NT2/D1 (cell line): ENCODE data around the gene GLO1.

Experiments
- DNase-seq: peaks from one replicate; pipeline ENCODE4 v3.0.0-alpha.2; 2011; ENCODE audit warnings: low read depth, low spot score
- H3K27me3 ChIP-seq: 2 replicates; pipeline ENCODE4 v1.6.0; 2011; ENCODE audit warnings: mild to moderate bottlenecking; ENCODE audit not compliant: insufficient read length, insufficient read depth
- H3K36me3 ChIP-seq: 2 replicates; pipeline ENCODE4 v1.6.1; 2011; ENCODE audit warnings: mild to moderate bottlenecking, low read length, mixed read lengths; ENCODE audit not compliant: insufficient read depth, insufficient read length
- H3K4me1 ChIP-seq: 2 replicates; pipeline ENCODE4 v1.5.1; 2011; ENCODE audit not compliant: insufficient read depth, insufficient read length
- H3K4me3 ChIP-seq: 2 replicates; pipeline ENCODE4 v1.5.1; 2011; ENCODE audit warnings: low read depth; ENCODE audit not compliant: insufficient read length
- H3K9ac ChIP-seq: 2 replicates; pipeline ENCODE4 v1.6.0; 2011; ENCODE audit warnings: low read depth; ENCODE audit not compliant: insufficient read length
- H3K9me3 ChIP-seq: 2 replicates; pipeline ENCODE4 v1.5.1; 2011; ENCODE audit warnings: mild to moderate bottlenecking, low read length; ENCODE audit not compliant: insufficient read depth
- SUZ12 ChIP-seq: IDR thresholded peaks from 2 replicates; pipeline ENCODE4 v1.6.1; 2011; ENCODE audit not compliant: insufficient read length, insufficient read depth; ENCODE audit errors: extremely low read depth
- YY1 ChIP-seq: IDR thresholded peaks from 2 replicates; pipeline ENCODE4 v1.6.1; 2011; ENCODE audit not compliant: insufficient read length, insufficient read depth
- ZNF274 ChIP-seq: IDR thresholded peaks from 2 replicates; pipeline ENCODE4 v1.6.1; 2011; ENCODE audit warnings: mild to moderate bottlenecking, low read depth, low read length

GLO1 gene

DNA sequence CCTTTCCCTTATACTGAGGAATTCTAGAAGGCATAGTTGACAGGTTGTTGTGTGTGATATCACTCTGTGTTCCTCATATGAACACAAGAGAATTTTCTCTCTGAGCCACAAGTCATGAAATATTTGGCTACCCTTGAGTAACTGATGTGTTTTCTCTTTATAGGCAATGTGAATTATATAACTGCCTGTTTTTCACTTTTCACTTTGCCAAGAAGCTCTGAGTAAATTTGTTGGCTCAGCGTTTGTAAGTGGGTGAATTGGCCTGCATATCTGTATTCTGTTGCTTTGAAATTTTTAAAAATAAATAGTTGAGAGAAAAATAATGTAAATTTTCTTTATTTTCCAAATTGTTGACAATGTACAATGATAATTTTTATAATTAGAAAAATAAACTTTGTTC is 58.0 kb downstream of the GLO1 start:
- peaks cover 2% of the 10 kb centered on the region for H3K4me1 ChIP-seq
- DNase-seq = no peak
- no peak overlapping the region for H3K4me3 ChIP-seq
- no peaks in the 10 kb centered on the region for H3K9me3 ChIP-seq
- no peaks in the 10 kb centered on the region for H3K27me3 ChIP-seq
- H3K9ac ChIP-seq = no peak overlapping the region
- H3K36me3 ChIP-seq = no peaks in the 10 kb centered on the region
- TF ChIP-seq ZNF274 (no peak), YY1 (no peak), SUZ12 (no peak)

DNA sequence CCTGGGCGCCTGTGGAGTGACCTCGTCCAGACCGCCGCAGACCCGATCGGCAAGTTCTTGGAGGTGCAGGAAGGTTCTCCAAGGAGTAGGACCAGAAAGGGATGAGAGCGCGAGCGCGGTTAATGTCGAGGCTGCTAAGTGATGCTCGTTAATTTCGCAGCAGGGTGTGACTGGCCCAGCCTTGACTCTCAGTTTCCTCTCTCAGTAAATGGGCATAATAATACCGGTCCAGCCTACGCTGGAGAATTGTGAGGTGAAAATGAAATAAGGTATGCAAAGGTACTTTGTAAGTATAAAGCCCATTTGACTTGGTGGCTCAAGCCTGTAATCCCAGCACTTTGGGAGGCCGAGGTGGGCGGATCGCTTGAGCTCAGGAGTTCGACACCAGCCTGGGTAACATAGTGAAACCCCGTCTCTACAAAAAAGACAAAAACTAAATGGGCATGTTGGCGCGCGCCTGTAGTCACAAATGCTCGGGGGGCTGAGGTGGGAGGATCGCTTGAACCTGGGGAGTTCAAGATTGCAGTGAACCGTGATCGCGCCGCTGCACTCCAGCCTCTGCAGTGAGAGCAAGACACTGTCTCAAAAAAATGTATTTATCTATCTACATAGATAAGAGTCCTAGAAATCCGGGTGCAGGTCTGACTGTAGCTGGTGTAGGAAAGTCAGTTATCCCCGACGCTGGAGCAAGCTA is 62.6 kb downstream of the GLO1 start:
- Histone ChIP-seq H3K9me3 (no peaks in the 10 kb centered on the region), H3K4me3 (peak overlapping the region; percentile 68), H3K36me3 (no peaks in the 10 kb centered on the region), H3K27me3 (peaks cover 11% of the 10 kb centered on the region), H3K9ac (peak overlapping the region; percentile 87), H3K4me1 (no peaks in the 10 kb centered on the region)
- peak; percentile 16 for DNase-seq
- TF ChIP-seq SUZ12 = no peak
- TF ChIP-seq YY1 = no peak
- TF ChIP-seq ZNF274 = no peak

DNA sequence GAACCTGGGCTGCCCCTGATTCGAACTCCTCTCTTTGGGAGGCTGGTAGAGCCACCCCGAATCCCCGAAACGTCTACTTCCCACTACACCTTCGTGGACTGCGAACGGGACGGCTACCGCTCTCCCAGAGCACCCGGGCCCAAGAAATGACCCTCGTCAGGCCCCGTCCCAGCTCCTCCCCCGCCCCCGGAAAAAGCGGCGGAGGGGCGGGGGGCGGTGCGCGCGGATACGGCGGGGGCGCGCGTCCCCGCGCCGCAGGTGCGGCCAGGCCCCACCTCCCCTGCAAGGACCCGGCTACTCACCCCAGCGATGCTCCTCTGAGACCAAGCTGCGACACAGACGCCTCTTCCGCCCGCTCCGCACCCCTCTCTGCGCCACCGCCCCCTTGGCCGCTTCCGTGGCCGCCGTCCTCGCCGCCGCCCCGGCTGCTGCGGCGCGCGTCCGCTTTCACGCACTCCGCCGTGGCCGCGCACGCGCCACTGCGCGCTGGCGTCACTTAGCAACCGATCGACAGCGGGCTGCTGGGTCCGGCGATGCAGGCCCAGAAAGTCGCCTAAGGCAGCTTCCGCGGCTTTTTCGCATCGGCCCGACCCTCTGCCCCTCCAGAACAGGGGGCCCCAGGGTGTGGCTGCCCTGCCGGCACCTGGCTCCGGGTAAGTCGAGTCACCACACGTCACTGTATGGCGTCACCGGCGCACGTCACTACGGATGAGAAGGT is 63.3 kb downstream of the GLO1 start, which contains the start of gene BTBD9:
Gene BTBD9 (minus strand): TSS at position 432 of the 718 bp plus-strand sequence.
- Histone ChIP-seq H3K27me3 (peaks cover 11% of the 10 kb centered on the region), H3K36me3 (no peaks in the 10 kb centered on the region), H3K9me3 (no peaks in the 10 kb centered on the region), H3K4me3 (peak within 1 kb of the TSS; percentile 68), H3K9ac (peak within 1 kb of the TSS; percentile 87), H3K4me1 (no peaks in the 10 kb centered on the region)
- TF ChIP-seq SUZ12 = no peak
- TF ChIP-seq ZNF274 = no peak
- TF ChIP-seq YY1 = no peak
- peak; percentile 50 for DNase-seq

DNA sequence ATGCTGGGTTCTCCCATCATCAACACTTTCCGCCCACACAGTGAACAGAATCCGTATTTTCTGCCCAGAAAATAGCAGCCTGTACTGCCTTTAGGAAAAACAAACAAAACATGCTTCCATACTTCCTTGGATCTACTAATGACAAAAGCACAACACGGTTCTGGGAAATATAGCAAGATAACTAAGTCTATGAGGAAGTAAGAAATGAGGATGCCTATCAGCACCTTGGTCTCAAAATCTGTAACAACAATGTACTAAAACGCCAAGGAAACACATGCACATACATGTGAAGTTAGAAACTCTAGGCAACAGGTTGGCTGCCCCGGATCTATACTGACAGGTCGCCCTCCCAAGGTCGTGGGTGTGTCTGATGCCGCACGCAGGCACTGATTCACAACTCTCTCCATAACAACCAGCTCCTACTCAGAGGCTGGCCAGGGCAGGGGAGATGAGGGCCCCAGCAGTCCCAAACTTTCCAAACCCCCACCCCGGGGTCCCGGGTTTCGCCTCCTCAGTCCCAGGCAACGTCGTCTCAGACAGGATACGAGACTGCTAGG is 63.9 kb downstream of the GLO1 start:
- no peaks in the 10 kb centered on the region for H3K36me3 ChIP-seq
- H3K9ac ChIP-seq = peak overlapping the region; percentile 87
- H3K4me1 ChIP-seq = no peaks in the 10 kb centered on the region
- no peak for TF ChIP-seq YY1
- TF ChIP-seq ZNF274 = no peak
- TF ChIP-seq SUZ12 = no peak
- peaks cover 11% of the 10 kb centered on the region for H3K27me3 ChIP-seq
- H3K9me3 ChIP-seq = no peaks in the 10 kb centered on the region
- H3K4me3 ChIP-seq = peak overlapping the region; percentile 68
- no peak for DNase-seq

DNA sequence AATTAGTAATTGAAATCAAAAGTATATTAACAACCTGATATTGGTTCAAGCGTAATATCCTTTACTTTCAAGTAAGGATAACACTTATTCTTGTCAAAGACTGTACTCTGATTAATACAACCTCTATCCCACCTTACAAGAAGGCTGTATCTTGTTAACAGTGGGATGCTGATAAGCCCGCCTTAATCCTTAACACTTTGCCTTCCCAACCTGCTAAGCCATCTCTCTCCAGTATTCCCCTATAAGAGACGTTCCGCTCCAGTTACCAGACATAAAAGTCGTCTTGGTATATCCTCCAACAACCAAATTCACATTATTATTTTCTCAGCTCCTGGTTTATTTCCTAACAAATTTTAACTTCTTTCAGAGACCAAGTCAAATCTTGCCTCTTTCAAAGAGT is 65.2 kb downstream of the GLO1 start:
- Histone ChIP-seq H3K36me3 (no peaks in the 10 kb centered on the region), H3K9me3 (no peaks in the 10 kb centered on the region), H3K9ac (no peak overlapping the region), H3K4me3 (no peak overlapping the region), H3K4me1 (no peaks in the 10 kb centered on the region), H3K27me3 (peaks cover 11% of the 10 kb centered on the region)
- no peak for DNase-seq
- no peak for TF ChIP-seq ZNF274
- no peak for TF ChIP-seq YY1
- no peak for TF ChIP-seq SUZ12

DNA sequence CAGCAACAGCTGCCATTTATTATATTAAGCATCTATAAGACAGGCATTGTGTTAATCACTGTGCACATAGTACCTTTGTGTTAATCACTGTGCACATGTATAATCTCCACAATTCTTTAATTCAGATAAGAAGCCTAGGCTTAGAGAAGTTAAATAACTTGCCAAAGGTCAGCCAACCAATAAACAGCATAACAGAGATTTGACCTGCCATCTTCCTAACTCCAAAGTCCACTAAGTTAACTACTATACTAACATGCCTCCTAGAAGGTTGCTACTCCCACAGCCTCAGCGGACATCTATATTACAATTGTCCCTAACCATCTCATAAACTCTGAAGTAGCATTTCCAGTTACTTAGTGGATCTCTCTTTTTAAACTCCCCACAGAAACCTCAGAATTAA is 66.9 kb downstream of the GLO1 start:
- Histone ChIP-seq H3K4me3 (no peak overlapping the region), H3K27me3 (peaks cover 11% of the 10 kb centered on the region), H3K4me1 (no peaks in the 10 kb centered on the region), H3K36me3 (no peaks in the 10 kb centered on the region), H3K9me3 (no peaks in the 10 kb centered on the region), H3K9ac (no peak overlapping the region)
- DNase-seq = no peak
- TF ChIP-seq SUZ12 (no peak), YY1 (no peak), ZNF274 (no peak)

DNA sequence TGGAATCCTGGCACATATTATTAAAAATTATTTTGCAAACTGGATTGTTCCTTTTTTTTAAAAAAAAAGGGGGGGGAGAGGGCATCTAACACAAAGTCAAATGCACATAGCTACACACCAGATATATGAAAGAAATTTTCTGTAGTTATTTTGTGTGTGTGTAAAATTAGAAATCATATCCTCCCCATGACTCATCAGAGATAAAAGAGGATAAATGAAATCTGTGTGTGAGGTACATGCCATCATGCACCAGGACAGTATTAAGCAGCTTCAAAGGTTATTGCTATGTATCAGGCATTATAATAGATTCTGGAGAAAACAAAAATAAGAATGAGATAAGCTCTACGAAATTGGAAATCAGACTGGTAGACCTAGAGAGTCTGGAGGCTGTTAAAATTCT is 68.4 kb downstream of the GLO1 start:
- H3K9ac ChIP-seq = no peak overlapping the region
- H3K27me3 ChIP-seq = peaks cover 11% of the 10 kb centered on the region
- TF ChIP-seq SUZ12 (no peak), ZNF274 (no peak), YY1 (no peak)
- H3K36me3 ChIP-seq = no peaks in the 10 kb centered on the region
- DNase-seq = no peak
- no peaks in the 10 kb centered on the region for H3K4me1 ChIP-seq
- no peaks in the 10 kb centered on the region for H3K9me3 ChIP-seq
- no peak overlapping the region for H3K4me3 ChIP-seq
